NCI-H748 (cell line): ENCODE results near the gene RTP2.
"Not testable (repeated sequence)": the region's sequence is repeated elsewhere in the genome, so short reads cannot be mapped to it uniquely, and the experiment has no call there.

Experiments used
- DNase-seq: peaks from one replicate; lab custom pipeline; 2025; ENCODE audit not compliant: unreplicated experiment; lab: John Stamatoyannopoulos, UW

The RTP2 gene

DNA sequence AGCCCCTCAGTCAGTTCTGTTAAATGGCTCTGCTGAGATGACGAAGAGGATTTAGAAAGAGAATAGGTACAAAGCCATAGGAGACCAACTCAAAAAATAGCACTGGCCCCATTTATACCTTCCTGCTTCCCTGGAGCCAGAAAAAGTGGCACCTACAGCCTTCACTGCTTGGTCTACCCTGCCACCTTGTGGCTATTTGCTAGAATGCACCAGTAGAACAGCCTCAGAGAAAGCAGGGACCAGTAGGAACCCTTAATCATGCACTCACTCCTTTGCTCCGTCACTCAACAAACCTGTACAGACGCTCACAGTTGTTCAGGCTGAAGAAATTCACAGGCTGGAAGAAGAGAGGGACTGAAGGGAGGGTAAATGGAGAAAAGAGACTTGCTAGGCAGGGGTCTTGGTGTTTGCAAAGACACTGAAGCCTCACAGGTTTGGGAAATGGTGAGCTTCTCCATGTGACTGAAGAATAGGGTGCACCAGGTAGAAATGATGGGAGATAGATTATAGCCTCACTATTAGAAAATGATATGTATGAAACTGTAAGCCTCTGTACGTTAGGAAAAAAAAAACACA lies 12.1 kb upstream of the RTP2 start:
- peak; percentile 35 for DNase-seq

DNA sequence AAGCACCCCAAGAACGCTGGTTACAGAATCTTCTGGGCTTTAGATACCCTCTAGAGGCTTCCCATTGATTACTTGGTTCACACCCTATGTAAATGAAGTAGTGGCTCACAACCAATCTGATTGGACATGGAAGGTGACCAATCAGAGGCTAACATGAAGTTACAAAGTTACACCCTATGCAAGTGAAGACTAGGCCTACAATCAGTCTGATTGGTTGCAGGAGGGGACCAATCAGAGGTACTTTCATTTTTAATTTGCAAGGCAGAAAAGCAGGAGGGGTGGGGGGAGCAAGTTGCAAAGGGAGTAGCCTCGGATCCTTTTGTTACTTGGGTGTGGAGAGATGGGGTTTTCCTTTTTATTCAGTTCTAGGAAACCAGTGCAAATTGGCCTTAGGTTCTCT lies 11.1 kb upstream of the RTP2 start:
- DNase-seq = no peak

DNA sequence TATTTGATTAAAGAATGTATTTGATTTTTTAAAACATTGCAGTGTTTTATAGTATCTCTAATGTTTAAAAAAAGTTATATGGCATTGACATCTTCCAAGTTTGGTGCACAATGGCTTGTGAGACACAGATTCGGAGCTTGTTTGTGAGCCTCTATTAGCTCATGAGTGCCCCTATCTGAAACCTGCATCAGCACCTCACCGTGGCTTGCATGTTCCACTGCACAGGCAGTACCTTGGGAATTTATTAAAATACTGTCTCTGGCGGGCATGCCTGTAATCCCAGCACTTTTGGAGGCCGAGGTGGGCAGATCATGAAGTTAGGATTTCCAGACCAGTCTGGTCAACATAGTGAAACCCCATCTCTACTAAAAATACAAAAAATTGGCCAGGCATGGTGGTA lies 6.8 kb upstream of the RTP2 start:
- no peak for DNase-seq

DNA sequence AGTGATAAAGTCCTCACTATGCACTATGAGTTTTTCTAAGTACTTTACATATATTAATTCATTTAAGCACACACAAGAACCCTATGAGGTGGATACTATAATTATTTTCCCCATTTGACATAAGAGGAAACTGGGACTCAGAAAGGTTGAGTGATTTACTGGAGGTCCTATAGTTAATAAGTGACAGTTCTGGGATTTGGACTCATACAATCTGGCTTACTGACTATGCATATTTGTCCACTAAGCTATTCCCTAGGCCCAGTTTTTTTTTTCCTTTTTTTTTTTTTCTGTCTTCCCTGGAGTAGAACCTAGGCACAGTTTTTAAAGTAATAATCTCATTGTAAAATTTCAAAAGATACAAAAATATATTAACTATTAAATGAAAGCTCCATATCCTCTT lies 6.3 kb upstream of the RTP2 start:
- DNase-seq = no peak

DNA sequence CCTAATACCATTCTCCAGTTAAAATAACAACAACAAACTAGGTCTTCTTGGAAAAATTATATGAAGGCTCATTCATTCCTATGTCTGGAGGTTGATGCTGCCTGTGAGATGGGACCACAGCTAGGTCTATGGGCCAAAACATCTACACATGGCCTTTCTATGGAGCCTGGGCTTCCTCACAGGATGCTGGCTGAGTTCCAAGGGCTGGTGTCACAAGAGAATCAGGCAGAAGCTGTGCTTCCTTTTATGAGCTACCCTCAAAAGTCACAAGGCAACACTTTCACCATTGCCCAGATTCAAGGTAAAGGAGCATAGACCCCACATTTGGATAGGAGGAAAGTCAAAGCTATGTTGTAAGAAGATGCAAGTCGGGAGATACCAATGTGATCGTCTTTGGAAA lies 4.6 kb upstream of the RTP2 start:
- DNase-seq = no peak

DNA sequence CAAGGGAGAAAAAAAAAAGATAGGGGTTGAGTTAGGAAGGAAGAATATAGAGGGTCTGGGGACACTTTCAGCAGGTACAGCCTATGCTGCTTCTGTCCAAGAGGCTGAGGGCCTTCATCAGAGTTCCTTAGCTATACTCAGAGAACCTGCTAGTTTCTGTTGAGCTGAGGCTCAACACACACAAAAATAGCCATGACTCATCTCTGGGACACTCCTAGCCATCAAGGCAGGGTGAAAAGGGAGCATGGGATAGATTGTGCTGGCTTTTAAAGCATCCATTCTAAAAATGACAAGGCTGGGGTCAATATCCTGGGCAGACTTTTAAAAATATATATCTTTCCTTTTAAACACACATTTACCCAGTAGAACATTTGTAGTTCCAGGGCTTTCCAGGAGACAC lies 2.8 kb upstream of the RTP2 start:
- DNase-seq = no peak

DNA sequence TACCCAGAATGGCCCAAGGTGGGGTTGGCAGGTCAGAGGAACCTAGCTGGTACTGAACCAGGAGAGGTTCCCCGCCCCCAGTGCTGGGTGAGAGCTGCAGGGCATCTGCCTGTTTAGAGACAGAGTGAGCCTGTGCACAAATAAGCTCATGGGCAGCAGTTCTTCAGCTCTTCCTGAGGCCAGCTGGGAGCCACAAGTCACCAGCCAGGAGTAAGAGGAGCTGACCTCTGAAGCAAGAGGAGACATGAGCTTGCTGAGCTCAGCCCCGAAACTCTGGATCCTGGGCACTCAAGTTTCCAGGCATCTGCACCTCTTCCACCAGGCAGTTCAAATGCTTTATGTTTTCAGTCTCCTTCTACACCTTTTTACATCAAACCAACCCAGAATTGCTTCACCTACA lies 2.1 kb downstream of the RTP2 start:
- no peak for DNase-seq

DNA sequence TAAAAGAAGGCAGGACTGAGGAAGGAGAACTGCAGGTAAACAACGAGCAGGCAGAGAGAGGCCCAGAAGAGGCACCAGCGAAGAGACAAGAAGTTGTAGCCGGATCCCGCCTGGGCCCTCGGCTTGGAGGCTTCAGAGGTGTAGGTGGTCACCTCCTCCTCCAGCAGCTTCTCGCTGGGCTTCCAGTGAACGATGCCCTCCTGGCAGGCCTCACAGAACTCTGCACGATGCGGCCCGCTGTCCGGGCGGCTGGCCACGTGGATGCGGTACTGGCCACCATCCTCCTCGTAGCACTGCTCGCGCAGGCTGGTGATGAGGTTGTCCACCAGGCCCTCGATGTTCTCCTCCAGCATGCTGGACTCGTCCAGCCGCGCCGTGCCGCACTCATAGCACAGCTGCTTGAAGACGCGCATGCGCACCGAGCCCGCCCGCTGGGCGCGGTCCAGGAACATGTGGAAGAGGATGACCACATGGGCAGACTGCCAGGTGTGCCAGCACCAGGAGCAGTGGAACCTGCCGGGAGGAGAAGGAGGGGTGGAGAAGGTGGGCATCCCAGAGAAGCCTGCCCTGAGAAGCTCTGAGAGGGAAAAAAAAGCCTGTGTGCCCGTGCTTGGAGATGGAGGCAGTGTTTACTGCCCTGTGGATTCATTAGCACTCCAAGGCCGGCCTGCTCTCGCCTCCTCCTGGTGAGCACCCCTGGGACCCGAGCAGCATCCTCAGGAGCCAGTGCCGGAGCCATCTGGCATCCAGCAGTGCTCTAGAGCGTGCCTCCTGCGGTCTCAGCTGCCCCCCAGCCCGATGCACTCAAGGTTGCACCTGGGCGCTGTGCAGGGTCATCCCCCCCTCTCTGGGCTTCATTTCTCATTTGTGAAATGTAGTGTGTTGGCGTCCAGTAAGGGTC lies 3.6 kb downstream of the RTP2 start:
- no peak for DNase-seq

DNA sequence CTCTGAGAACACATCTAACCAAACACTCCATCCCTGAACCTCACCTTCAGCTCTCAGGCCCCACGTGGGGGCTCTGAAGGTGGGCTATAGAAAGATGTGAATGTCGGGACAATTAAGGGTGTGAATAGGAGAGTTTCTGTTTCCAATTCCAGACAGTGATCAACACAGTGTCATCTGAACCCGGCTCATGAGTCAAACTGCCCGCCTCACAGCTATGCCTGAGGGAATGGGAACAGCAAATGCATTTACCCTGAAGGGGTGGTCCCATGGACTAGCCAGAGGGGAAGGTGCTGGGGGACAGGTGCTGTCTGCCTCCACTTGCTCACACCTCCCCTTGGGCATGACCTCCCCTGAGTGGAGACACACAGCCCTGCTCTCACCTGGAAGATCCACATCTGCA lies 6.3 kb downstream of the RTP2 start:
- DNase-seq = no peak

DNA sequence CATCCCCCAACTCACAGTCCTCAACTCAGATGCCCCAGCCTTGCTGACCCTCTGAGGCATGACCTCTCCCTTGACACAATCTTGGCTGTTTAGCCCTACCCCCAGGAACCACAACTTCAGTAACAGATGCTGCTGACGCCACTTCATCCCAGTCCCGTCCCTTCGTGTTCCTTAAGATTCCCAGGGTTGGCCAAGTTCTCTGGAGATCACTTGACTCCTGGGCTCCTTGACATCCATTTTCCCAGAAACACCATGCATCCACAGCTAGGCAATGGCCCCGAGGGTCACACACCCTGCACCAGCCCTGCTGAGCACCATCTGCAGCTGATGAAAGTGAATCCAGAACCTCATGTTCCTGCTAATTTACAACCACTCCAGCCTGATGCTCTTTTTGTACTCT lies 6.9 kb downstream of the RTP2 start:
- no peak for DNase-seq

DNA sequence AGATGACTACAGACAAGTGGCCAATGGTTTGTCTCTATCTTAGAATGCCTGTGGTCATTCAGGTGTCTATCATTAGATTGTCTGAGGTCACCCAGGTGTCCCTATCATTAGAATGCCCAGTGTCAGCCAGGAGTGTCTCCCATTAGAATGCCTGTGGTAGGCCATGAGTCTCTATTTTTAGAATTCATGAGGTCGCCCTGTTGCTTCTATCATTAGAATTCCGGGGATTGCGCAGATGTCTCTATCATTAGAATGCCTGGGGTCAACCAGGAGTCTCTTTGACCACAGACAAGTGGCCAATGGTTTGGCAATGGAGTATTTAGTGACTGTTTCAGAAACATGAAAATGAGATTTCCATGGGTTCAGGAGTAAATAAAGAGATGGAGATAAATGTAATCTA lies 7.6 kb downstream of the RTP2 start:
- DNase-seq = no peak

DNA sequence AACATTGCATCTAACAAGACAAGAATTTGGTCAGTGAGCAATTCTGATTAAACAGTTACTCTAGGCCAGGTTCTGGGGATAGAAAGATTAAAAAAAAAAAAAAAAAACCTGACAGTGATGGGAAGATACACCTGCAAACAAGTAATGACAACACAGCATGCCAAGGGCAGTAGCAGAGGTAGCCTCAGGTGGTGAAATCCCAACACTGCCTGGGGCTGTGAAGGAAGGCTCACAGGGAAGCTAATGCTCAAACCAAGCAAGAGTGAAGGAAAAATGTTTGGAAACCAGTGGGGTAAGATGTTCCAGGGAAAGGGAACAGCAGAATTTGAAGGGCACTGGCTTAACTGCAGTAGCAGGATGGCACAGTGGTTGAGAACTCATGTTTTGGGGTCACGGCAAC lies 8.9 kb downstream of the RTP2 start:
- DNase-seq = no peak

DNA sequence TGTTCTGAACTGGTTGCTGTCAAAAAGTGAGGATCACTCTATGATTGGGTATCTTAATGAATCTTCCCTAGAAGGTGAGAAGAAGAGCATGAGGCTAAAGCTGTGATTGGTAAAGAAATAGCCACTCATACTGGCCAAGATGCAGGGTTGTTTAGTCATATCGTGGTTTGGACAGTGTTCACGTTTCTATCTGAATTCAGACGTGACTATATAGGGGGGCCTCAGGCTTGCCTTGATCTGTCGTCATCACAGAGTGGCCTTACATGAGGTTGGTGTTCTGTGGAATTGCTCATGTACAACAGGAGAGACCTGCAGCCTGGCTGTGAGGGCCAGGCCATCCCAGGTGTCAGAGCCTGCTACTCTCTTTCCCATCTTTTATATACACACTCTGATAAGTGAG lies 12.4 kb downstream of the RTP2 start:
- no peak for DNase-seq

DNA sequence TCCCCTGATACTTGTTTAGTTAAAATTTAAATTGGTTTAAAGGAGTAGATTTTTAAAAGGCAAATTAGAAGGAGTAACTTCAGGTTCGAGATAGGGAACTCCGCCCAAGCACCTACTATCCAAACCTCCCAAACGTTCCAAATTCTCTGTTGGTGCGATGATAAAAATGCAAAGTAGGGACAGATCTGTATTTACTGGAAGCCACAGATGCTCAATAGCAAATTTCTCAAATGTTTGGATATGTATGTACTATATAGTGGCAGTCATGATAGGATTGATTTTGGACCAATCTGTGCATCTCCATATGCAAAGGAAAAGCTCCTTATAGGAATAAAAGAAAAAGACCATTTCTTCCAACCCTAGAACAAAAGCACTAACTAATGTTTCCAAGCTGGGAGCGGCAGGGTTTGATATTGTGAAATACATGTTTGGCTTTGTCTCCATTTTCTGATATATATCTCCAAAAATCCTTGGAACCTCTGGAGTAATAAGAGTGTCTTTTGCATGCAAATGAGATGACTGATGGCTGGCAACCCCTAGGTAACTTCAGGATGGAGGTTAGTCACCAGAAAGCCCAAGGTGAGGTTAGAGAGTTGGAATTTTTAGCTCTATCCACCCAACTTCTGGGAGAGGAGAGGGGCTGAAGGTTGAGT lies 15.6 kb downstream of the RTP2 start:
- no peak for DNase-seq

DNA sequence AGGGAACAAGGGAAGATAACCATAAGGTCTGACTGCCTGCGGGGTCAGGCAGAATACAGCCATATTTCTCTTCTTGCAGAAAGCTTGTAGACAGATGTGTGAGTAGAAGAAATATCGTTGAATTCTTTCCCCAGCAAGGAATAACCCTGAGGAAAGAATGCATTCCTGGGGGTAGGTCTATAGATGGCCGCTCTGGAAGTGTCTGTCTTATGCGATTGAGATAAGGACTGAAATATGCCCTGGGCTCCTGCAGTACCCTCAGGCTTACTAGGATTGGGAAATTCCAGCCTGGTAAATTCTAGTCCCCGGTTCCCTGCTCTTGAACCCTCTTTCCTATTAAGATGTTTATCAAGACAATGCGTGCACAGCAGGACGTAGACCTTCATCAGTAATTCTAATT lies 16.4 kb downstream of the RTP2 start:
- no peak for DNase-seq

DNA sequence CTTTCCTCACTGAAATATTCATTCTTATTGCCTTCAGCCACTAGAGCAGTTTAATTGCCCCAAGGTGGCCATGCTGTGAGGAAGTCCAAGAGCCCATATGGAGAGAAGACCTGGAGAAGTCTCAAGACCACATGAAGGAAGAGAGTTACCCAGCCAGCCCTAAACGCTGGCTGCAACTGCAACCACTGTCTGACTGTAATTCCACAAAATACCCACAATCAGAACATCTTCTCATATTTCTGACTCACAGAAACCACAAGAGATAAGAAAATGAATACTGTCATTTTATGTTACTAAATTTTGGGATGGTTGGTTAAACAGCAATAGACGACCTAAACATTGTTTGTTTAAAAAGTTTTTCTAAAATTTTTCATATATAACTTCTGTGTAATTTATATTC lies 17.5 kb downstream of the RTP2 start:
- DNase-seq = no peak

DNA sequence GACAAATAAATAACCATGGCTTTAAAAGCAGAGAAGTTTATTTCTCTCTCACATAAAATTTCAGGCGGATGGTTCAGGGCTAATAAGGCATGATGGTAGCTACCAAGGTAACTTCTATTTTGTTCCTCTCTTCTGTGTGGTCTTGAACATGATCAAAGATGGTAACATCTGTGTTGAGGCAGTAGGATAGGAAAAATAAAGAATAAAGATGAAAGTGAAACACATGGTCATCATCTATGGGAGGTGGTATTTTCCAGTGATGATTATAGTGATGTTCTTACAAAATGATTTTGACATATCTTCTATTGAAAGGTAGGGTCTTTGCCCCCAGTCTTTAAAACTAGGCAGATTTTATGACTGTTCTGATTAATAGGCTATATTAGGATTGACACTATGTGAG lies 17.9 kb downstream of the RTP2 start:
- no peak for DNase-seq

DNA sequence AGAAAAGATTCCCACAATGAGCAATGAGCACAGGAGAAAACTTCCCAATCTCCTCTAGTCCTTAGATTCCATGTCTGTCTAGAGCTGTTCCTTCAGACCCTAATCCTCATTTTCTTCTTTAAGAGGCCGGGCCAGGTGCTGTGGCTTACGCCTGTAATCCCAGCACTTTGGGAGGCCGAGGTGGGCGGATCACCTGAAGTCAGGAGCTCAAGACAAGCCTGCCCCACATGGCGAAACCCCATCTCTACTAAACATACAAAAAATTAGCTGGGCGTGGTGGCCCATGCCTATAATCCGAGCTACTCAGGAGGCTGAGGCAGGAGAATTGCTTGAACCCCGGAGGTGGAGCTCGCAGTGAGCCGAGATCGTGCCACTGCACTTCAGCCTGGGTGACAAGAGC lies 20.6 kb downstream of the RTP2 start:
- not testable (repeated sequence) for DNase-seq

DNA sequence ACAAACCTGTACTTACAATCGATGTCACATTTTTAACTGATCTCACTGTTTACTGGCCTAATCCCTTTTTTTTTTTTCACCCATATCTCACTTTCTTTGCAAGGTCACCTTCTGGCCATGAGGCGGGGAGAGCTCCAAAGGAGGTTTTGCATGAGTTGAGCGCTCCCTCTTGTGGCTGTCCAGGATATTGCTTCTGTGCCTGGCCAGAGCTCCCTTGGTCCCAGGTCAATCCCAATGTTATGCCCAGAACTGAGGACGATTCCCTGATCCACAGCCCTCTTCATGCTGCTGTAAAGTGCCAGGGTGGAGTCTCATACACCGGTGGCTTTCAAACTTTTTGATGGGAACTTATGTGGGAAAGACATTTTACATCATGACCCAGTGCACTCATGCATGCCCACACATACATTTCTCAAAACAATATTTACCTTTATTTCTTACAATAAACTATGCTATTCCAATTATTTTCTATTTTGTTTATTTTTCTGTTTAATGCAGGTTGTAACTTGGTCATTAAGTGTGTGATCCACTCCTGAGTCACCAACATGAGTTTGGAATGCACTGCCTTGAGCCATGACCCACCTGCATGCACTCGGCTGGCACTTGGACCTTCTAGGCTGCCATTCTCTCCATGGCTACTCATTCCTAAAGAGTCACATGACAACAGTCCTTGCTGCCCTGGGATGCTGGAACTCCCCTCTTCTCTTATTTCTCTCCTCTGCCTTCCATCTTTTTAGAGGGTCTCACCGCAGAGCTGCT lies 22.5 kb downstream of the RTP2 start:
- DNase-seq = peak; percentile 44

DNA sequence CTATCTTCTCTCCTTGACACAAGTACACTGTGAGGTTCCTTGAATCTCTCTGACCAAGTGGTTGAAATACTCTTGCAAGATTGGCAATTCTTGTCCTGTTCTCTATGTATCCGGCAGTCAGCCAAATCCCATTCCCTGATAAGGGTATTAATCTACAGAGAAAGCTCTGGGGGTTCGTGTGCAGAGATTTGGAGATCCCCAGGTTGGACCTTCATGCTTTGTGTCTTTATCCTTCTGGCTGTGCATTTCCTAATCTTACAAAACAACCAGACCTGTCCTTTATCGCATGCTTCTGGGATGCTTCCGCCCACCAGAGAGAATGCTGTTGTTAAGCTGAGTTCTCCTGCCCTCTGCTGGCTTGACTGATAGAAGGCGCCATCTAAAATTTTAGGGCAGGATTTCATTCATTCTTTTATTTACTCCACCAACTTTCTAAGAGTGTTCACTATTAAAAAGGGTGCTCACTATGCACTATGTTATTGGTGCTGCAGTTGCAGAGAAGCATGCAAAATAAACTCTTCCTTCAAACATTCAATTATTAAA lies 23.6 kb downstream of the RTP2 start:
- peak; percentile 16 for DNase-seq

DNA sequence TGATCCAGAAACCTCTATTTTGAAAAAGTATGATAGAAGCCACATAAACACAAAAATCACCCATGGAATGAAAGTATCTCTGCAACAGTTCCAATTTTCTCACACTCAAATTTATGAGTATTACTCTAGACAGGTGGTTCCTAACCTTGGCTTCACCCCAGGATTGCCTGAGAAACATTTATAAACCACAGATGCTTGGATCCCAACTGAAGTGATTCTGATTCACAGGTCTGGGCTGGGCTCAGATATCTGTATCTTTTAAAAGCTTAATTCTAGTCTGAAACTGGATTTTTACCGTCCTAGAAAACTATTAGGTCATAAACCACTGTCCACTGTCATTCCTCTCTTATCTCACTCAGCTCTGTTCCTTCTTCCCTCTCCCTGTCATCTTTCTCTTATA lies 24.8 kb downstream of the RTP2 start:
- no peak for DNase-seq
